Activated B cell treated with CpG ODN at 0.5 μM for 24 hours (primary cell): Measurements from ENCODE around the gene SYNE1. TPM values are rescaled to one million over a fixed set of nuclear protein-coding genes. Genes with fewer than 3 reads are reported as not detected.

ENCODE experiments used
- ATAC-seq: fragments of 200-7000 bp; cut with Tn5 transposase; one replicate; pipeline ENCODE4 v1.10.0; 2021; ENCODE audit warnings: low read depth, mild to moderate bottlenecking, moderate library complexity
- CTCF ChIA-PET: fragments of 350-600 bp; sonication (Branson Sonifier 250); formaldehyde crosslinking; loops from one replicate; lab custom pipeline; 2021; ENCODE audit warnings: antibody characterized with exemption; lab: Charles Lee
- POLR2A ChIA-PET: fragments of 350-600 bp; sonication (Branson Sonifier 250); formaldehyde crosslinking; loops from one replicate; lab custom pipeline; 2021; ENCODE audit warnings: antibody characterized with exemption; lab: Charles Lee
- DNase-seq: peaks from one replicate; pipeline ENCODE4 v3.0.0; 2022
- H3K27ac Mint-ChIP-seq: one replicate; pipeline ENCODE4 v1.8.0; 2020; ENCODE audit warnings: mixed read lengths
- H3K27me3 Mint-ChIP-seq: one replicate; pipeline ENCODE4 v1.8.0; 2021; ENCODE audit warnings: mixed read lengths
- H3K36me3 Mint-ChIP-seq: one replicate; pipeline ENCODE4 v1.8.0; 2021; ENCODE audit warnings: low read depth, mixed read lengths
- H3K4me1 Mint-ChIP-seq: one replicate; pipeline ENCODE4 v1.8.0; 2021; ENCODE audit warnings: mixed read lengths
- H3K4me3 Mint-ChIP-seq: one replicate; pipeline ENCODE4 v1.8.0; 2020; ENCODE audit warnings: mild to moderate bottlenecking, mixed read lengths
- H3K9me3 Mint-ChIP-seq: one replicate; pipeline ENCODE4 v1.8.0; 2020; ENCODE audit warnings: mixed read lengths
- CTCF ChIP-seq: fragments of 200-600 bp; IDR thresholded peaks from one replicate; pipeline ENCODE4 v1.8.0; 2022; ENCODE audit warnings: antibody characterized with exemption, mild to moderate bottlenecking
- intact Hi-C: fragments of 100-400 bp; cut with micrococcal nuclease; formaldehyde crosslinking; loops from one replicate; pipeline ENCODE4 v1.15.1; 2024
- total RNA-seq: library from RNA; stranded (reverse); gene quantifications from 2 replicates; pipeline ENCODE4 v1.2.3, GENCODE V29; 2022

Gene SYNE1
- total RNA-seq, 1 donor from 2014 or later: 74.9 TPM

- H3K36me3 Mint-ChIP-seq: peaks cover 51% of the 10 kb centered on the region
- no peak overlapping the region for H3K4me3 Mint-ChIP-seq
- POLR2A ChIA-PET: no interaction called here
- H3K27me3 Mint-ChIP-seq: no peaks in the 10 kb centered on the region
- H3K9me3 Mint-ChIP-seq: no peaks in the 10 kb centered on the region
- DNase-seq: no peak
- no peaks in the 10 kb centered on the region for H3K4me1 Mint-ChIP-seq
- intact Hi-C loops: loop anchor here (1.0 to 5.0 kb wide), 7 partner anchors 147 to 1377 kb away; no protein-coding TSS in a partner anchor
- CTCF ChIA-PET: interaction anchor here (1.1 to 2.4 kb wide), 4 partner anchors 144 to 593 kb away, joined by 3 to 14 read pairs (median 6); no protein-coding TSS in a partner anchor
- no peak for TF ChIP-seq CTCF
- no peak for ATAC-seq
- H3K27ac Mint-ChIP-seq: peak overlapping the region; percentile 14
These were observed 368.2 kb downstream of the SYNE1 start for GRCh38 chr6:152268846-152269442.

- H3K4me3 Mint-ChIP-seq: no peak overlapping the region
- DNase-seq (no peak), ATAC-seq (no peak)
- H3K36me3 Mint-ChIP-seq: peaks cover 50% of the 10 kb centered on the region
- intact Hi-C loops: loop anchor here (1.0 to 5.0 kb wide), 7 partner anchors 146 to 1376 kb away; no protein-coding TSS in a partner anchor
- H3K4me1 Mint-ChIP-seq: no peaks in the 10 kb centered on the region
- no peaks in the 10 kb centered on the region for H3K9me3 Mint-ChIP-seq
- H3K27ac Mint-ChIP-seq: no peak overlapping the region
- ChIA-PET CTCF (interaction anchor here (0.7 to 2.4 kb wide), 10 partner anchors 20 to 827 kb away, joined by 3 to 14 read pairs (median 4); no protein-coding TSS in a partner anchor), POLR2A (no interaction called here)
- no peak for TF ChIP-seq CTCF
- H3K27me3 Mint-ChIP-seq: no peaks in the 10 kb centered on the region
These were observed 369.0 kb downstream of the SYNE1 start for GRCh38 chr6:152267967-152268845.

- H3K27me3 Mint-ChIP-seq: no peaks in the 10 kb centered on the region
- ChIA-PET CTCF (interaction anchor here (1.0 to 1.1 kb wide), 2 partner anchors 590 to 620 kb away, joined by 3 read pairs; no protein-coding TSS in a partner anchor), POLR2A (interaction anchor here (0.7 kb wide), 1 partner anchor 811 kb away, joined by 3 read pairs; no protein-coding TSS in a partner anchor)
- H3K36me3 Mint-ChIP-seq: peaks cover 63% of the 10 kb centered on the region
- no peak overlapping the region for H3K27ac Mint-ChIP-seq
- H3K9me3 Mint-ChIP-seq: peaks cover 3% of the 10 kb centered on the region
- no peak for TF ChIP-seq CTCF
- ATAC-seq: no peak
- no peak overlapping the region for H3K4me3 Mint-ChIP-seq
- intact Hi-C loops: loop anchor here (5.0 kb wide), 1 partner anchor 143 kb away; no protein-coding TSS in a partner anchor
- DNase-seq: no peak
- no peaks in the 10 kb centered on the region for H3K4me1 Mint-ChIP-seq
These were observed 371.5 kb downstream of the SYNE1 start for GRCh38 chr6:152265651-152266050.

- no peak overlapping the region for H3K27ac Mint-ChIP-seq
These were observed 373.6 kb downstream of the SYNE1 start for GRCh38 chr6:152263582-152263981.

More at GRCh38 chr6:152263582-152263981, 373.6 kb downstream of the SYNE1 start:
- Mint-ChIP-seq H3K9me3 (peaks cover 3% of the 10 kb centered on the region), H3K36me3 (peaks cover 68% of the 10 kb centered on the region), H3K4me3 (no peak overlapping the region), H3K27me3 (no peaks in the 10 kb centered on the region), H3K4me1 (no peaks in the 10 kb centered on the region)
- DNase-seq: no peak
- no peak for ATAC-seq
- intact Hi-C loops: no loop called here
- TF ChIP-seq CTCF: no peak
- POLR2A ChIA-PET: no interaction called here
- CTCF ChIA-PET: no interaction called here
